ENCODE data around the gene EXD3. TPM values are rescaled to one million over a fixed set of nuclear protein-coding genes. Genes with fewer than 3 reads are reported as not detected.

EXD3 gene
- total and polyA plus RNA-seq, 8 donors: 12.9 to 105 (median 24.0) TPM

GRCh38 chr9:137353223-137354152 is 69.5 kb downstream of the EXD3 start:
- intact Hi-C loops (cut with DNase I; ENCODE audit: low total_unique reads): no loop called here
- Histone ChIP-seq H3K4me3 (no peak overlapping the region), H3K9me3 (peaks cover 8 to 30% (median 15%) of the 10 kb centered on the region in 4 donors), H3K27ac (peak overlapping the region in 3 of 5 donors; percentile 18 to 39 (median 30)), H3K4me1 (no peaks in the 10 kb centered on the region), H3K27me3 (no peaks in the 10 kb centered on the region), H3K36me3 (peaks cover 0 to 19% (median 12%) of the 10 kb centered on the region in 4 donors)
- peak in 1 of 2 donors; percentile 23 for DNase-seq
- 86 to 94% (median 91%) methylated on average over 35 to 43 of the region's 43 CpGs for WGBS, 5 donors
- TF ChIP-seq POLR2AphosphoS5 (IDR thresholded peaks at IDR 0.05): peak in 1 of 3 donors; percentile 13
- TF ChIP-seq CTCF (IDR thresholded peaks at IDR 0.05): no peak

GRCh38 chr9:137352511-137353222 is 70.3 kb downstream of the EXD3 start:
- intact Hi-C loops (cut with DNase I; ENCODE audit: low total_unique reads): no loop called here
- 80 to 94% (median 91%) methylated on average over 17 to 26 of the region's 26 CpGs for WGBS, 5 donors
- peak in 1 of 2 donors; percentile 21 for DNase-seq

GRCh38 chr9:137351781-137352501 is 71.0 kb downstream of the EXD3 start:
- Histone ChIP-seq H3K27ac (no peak overlapping the region), H3K4me3 (no peak overlapping the region), H3K4me1 (no peaks in the 10 kb centered on the region), H3K36me3 (peaks cover 8 to 24% (median 22%) of the 10 kb centered on the region in 4 donors), H3K9me3 (peaks cover 2 to 21% (median 9%) of the 10 kb centered on the region in 4 donors), H3K27me3 (no peaks in the 10 kb centered on the region)
- 88 to 92% (median 90%) methylated on average over 9 to 23 of the region's 23 CpGs for WGBS, 5 donors
- intact Hi-C loops (cut with DNase I; ENCODE audit: low total_unique reads): no loop called here
- peak in 1 of 2 donors; percentile 22 for DNase-seq
- TF ChIP-seq POLR2AphosphoS5 (IDR thresholded peaks at IDR 0.05): no peak
- no peak for TF ChIP-seq POLR2A (IDR thresholded peaks at IDR 0.05)
- no peak for TF ChIP-seq EP300 (IDR thresholded peaks at IDR 0.05)
- TF ChIP-seq CTCF (IDR thresholded peaks at IDR 0.05): no peak

More at GRCh38 chr9:137352511-137353222, 70.3 kb downstream of the EXD3 start:
- no peak overlapping the region for H3K4me3 ChIP-seq
- H3K27ac ChIP-seq: no peak overlapping the region
- peaks cover under 1 to 18% (median 15%) of the 10 kb centered on the region in 4 donors for H3K36me3 ChIP-seq
- peaks cover 8 to 22% (median 13%) of the 10 kb centered on the region in 4 donors for H3K9me3 ChIP-seq
- H3K4me1 ChIP-seq: no peaks in the 10 kb centered on the region
- no peaks in the 10 kb centered on the region for H3K27me3 ChIP-seq
- no peak for TF ChIP-seq POLR2AphosphoS5 (IDR thresholded peaks at IDR 0.05)
- no peak for TF ChIP-seq EP300 (IDR thresholded peaks at IDR 0.05)
- TF ChIP-seq CTCF (IDR thresholded peaks at IDR 0.05): no peak
- TF ChIP-seq POLR2A (IDR thresholded peaks at IDR 0.05): no peak

All from stomach (tissue), 9 donors.